Smooth muscle cell of the brain vasculature (primary cell): ENCODE measurements around the gene ITPK1.

Experiments
- DNase-seq: peaks from one replicate; pipeline ENCODE4 v3.0.0-alpha.2; 2012; ENCODE audit warnings: low read depth, low spot score

ITPK1 gene

GRCh38 chr14:92970271-92970670, 145.5 kb downstream of the ITPK1 start:
- DNase-seq, result no peak

GRCh38 chr14:92969871-92970270, 145.9 kb downstream of the ITPK1 start:
- DNase-seq, result no peak

- DNase-seq, result no peak
These were observed 146.3 kb downstream of the ITPK1 start for GRCh38 chr14:92969430-92969829.

- DNase-seq, result no peak
These were observed 147.3 kb downstream of the ITPK1 start for GRCh38 chr14:92968291-92969020.

GRCh38 chr14:92967346-92967926, 148.3 kb downstream of the ITPK1 start:
- DNase-seq, result no peak

- no peak for DNase-seq
These were observed 150.4 kb downstream of the ITPK1 start for GRCh38 chr14:92965281-92965680.

- no peak for DNase-seq
These were observed 151.3 kb downstream of the ITPK1 start for GRCh38 chr14:92964124-92965109.

GRCh38 chr14:92963301-92964123, 152.2 kb downstream of the ITPK1 start:
- DNase-seq, result no peak

- DNase-seq, result no peak
These were observed 153.0 kb downstream of the ITPK1 start for GRCh38 chr14:92962831-92963095.

GRCh38 chr14:92962031-92962830, 153.5 kb downstream of the ITPK1 start:
- DNase-seq, result no peak

- no peak for DNase-seq
These were observed 154.2 kb downstream of the ITPK1 start for GRCh38 chr14:92961567-92961855.

- DNase-seq, result no peak
These were observed 154.8 kb downstream of the ITPK1 start for GRCh38 chr14:92960706-92961566.

- DNase-seq, result no peak
These were observed 155.7 kb downstream of the ITPK1 start for GRCh38 chr14:92959761-92960680.

- no peak for DNase-seq
These were observed 156.6 kb downstream of the ITPK1 start for GRCh38 chr14:92959189-92959531.

- no peak for DNase-seq
These were observed 157.1 kb downstream of the ITPK1 start for GRCh38 chr14:92958373-92959188.

- DNase-seq, result no peak
These were observed 158.8 kb downstream of the ITPK1 start for GRCh38 chr14:92956961-92957360.

- DNase-seq, result no peak
These were observed 160.3 kb downstream of the ITPK1 start for GRCh38 chr14:92955381-92955780.

GRCh38 chr14:92954933-92955332, 160.8 kb downstream of the ITPK1 start:
- DNase-seq, result no peak
